ENCODE results near the gene USH2A. TPM values are rescaled to one million over a fixed set of nuclear protein-coding genes. Genes with fewer than 3 reads are reported as not detected.

USH2A gene
- total and polyA plus RNA-seq, 8 donors = 0.37 to 0.58 TPM; not detected in 6

DNA sequence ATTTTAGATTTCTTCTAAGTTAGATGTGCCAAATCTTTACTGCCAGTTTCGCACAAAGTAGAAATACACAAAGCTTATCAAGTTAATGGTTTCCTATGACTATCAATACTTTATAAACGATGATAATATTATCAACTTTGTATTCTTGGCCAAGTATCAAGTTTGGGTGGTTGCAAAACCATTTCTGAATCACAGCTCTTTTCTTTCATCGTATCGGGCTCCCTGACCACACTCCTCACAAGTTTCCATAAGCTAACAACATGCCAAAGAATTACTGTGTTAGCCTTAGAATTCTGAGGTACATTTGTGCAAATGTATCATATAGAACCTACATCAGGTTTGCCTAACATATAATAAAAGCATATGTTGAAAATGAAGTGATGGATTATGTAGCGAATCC is 545.1 kb downstream of the USH2A start:
- TF ChIP-seq, protein P1, sequence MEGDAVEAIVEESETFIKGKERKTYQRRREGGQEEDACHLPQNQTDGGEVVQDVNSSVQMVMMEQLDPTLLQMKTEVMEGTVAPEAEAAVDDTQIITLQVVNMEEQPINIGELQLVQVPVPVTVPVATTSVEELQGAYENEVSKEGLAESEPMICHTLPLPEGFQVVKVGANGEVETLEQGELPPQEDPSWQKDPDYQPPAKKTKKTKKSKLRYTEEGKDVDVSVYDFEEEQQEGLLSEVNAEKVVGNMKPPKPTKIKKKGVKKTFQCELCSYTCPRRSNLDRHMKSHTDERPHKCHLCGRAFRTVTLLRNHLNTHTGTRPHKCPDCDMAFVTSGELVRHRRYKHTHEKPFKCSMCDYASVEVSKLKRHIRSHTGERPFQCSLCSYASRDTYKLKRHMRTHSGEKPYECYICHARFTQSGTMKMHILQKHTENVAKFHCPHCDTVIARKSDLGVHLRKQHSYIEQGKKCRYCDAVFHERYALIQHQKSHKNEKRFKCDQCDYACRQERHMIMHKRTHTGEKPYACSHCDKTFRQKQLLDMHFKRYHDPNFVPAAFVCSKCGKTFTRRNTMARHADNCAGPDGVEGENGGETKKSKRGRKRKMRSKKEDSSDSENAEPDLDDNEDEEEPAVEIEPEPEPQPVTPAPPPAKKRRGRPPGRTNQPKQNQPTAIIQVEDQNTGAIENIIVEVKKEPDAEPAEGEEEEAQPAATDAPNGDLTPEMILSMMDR (IDR thresholded peaks at IDR 0.05) = no peak
- TF ChIP-seq POLR2A (IDR thresholded peaks at IDR 0.05) = no peak
- TF ChIP-seq POLR2AphosphoS5 (IDR thresholded peaks at IDR 0.05) = no peak
- TF ChIP-seq EP300 (IDR thresholded peaks at IDR 0.05) = no peak
- 28 to 58% (median 40%) methylated on average over 5 of the region's 5 CpGs for WGBS, 5 donors
- DNase-seq = peak in 1 of 2 donors; percentile 12

DNA sequence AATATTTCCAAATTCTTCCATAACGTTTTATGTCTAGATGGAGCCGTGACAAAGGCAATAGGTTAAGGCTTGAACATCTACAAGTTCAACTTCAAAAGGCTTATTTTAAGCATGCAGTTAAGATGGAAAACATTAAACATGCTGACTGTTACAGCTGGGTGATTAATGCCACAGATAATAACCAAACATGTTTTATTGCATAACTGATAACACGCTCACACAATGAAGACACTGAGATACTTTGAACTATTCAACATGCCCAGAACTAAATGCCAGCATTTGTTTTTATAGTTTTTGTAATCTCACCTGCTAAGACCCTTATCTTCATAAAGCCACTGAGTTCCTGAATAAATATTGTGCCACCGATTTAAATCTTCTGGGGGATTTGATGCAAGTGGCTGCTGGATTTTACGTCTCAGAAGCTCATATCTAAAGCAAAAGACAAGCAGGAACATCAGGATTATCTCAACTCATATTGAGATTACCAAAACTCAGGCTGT is 545.7 kb downstream of the USH2A start:
- Histone ChIP-seq H3K4me3 (no peak overlapping the region), H3K9me3 (no peaks in the 10 kb centered on the region), H3K4me1 (peaks cover 0 to 16% (median 0%) of the 10 kb centered on the region in 4 donors), H3K36me3 (no peaks in the 10 kb centered on the region), H3K27me3 (no peaks in the 10 kb centered on the region), H3K27ac (no peak overlapping the region)
- TF ChIP-seq POLR2A (IDR thresholded peaks at IDR 0.05) (no peak), POLR2AphosphoS5 (IDR thresholded peaks at IDR 0.05) (no peak), EP300 (IDR thresholded peaks at IDR 0.05) (no peak)
- TF ChIP-seq, protein P1 (IDR thresholded peaks at IDR 0.05) = no peak
- WGBS, 5 donors = 23 to 48% (median 36%) methylated on average over 5 of the region's 5 CpGs
- no peak for DNase-seq
- intact Hi-C loops (cut with DNase I; ENCODE audit: low total_unique reads) = no loop called here

More for the DNA sequence above, 545.1 kb downstream of the USH2A start:
- Histone ChIP-seq H3K9me3 (no peaks in the 10 kb centered on the region), H3K36me3 (no peaks in the 10 kb centered on the region), H3K4me3 (no peak overlapping the region), H3K27ac (no peak overlapping the region), H3K27me3 (no peaks in the 10 kb centered on the region), H3K4me1 (peaks cover 0 to 16% (median 0%) of the 10 kb centered on the region in 4 donors)
- intact Hi-C loops (cut with DNase I; ENCODE audit: low total_unique reads) = no loop called here

DNA sequence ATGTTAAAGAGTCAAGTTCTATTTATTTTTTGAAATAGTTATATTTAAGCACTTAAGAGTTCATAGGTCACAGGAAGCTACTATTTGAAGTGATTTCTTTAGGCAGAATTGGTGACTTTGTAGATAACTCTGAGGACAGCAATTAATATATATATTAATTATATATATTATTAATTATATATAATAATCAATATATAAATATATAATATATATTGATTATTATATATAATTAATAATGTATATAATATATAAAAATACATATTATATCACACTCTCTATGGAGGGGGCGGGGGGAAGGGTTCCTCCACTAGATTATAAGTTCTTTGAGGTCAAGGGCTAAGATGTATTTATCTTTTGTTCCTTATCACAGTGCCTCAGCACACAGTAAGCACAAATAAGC is 547.5 kb downstream of the USH2A start:
- whole genome bisulfite sequencing, 5 donors = 64 to 86% (median 68%) methylated on average over 1 of the region's 1 CpG
- Histone ChIP-seq H3K4me3 (no peak overlapping the region), H3K36me3 (no peaks in the 10 kb centered on the region), H3K9me3 (no peaks in the 10 kb centered on the region), H3K27me3 (no peaks in the 10 kb centered on the region), H3K4me1 (peaks cover 0 to 16% (median 0%) of the 10 kb centered on the region in 4 donors), H3K27ac (no peak overlapping the region)
- no peak for DNase-seq
- no peak for TF ChIP-seq EP300 (IDR thresholded peaks at IDR 0.05)
- TF ChIP-seq, protein P1 (IDR thresholded peaks at IDR 0.05) = no peak
- TF ChIP-seq POLR2AphosphoS5 (IDR thresholded peaks at IDR 0.05) = no peak
- TF ChIP-seq POLR2A (IDR thresholded peaks at IDR 0.05) = no peak
- intact Hi-C loops (cut with DNase I; ENCODE audit: low total_unique reads) = no loop called here

DNA sequence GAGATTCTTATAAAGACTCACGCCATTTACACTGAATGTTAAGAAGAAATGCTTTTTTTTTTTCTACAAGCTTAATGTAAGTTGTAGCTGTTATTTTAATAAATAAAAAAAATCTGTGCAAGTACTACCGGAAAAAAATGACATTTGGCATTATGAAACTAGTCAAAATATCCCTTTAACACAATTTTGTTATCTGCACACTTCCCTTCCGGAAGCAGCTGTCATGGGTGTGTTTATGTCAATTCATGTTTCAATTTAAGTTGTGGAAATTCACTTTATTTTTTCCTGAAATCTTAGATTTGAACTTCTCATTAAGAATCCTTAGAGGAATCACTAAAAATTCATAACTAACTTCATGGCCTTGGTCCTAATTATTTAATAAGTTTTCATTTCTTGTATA is 548.0 kb downstream of the USH2A start:
- WGBS, 5 donors = 68 to 85% (median 84%) methylated on average over 3 of the region's 3 CpGs
- Histone ChIP-seq H3K4me1 (peaks cover 0 to 16% (median 0%) of the 10 kb centered on the region in 4 donors), H3K4me3 (no peak overlapping the region), H3K9me3 (no peaks in the 10 kb centered on the region), H3K27me3 (no peaks in the 10 kb centered on the region), H3K36me3 (no peaks in the 10 kb centered on the region), H3K27ac (no peak overlapping the region)
- intact Hi-C loops (cut with DNase I; ENCODE audit: low total_unique reads) = no loop called here
- TF ChIP-seq, protein P1 (IDR thresholded peaks at IDR 0.05) = no peak
- DNase-seq = no peak
